HT-29 (cell line): ENCODE measurements around the gene TSKS. TPM values are rescaled to one million over a fixed set of nuclear protein-coding genes. Genes with fewer than 3 reads are reported as not detected.
"Not testable (repeated sequence)": the region's sequence is repeated elsewhere in the genome, so short reads cannot be mapped to it uniquely, and the experiment has no call there.

Experiments used
- DNase-seq: peaks from one replicate; pipeline ENCODE4 v3.0.0-alpha.2; 2015; ENCODE audit warnings: low spot score
- total RNA-seq: library from RNA; depleted of rRNA; stranded (reverse); fragments of >200 nt; shearing (Covaris generic); gene quantifications from 2 replicates; pipeline ENCODE4 v1.2.3, GENCODE V29; 2014

Gene TSKS
- total RNA-seq, 1 experiment from 2014 or later = not detected

- peak; percentile 100 for DNase-seq
These were observed 3.2 kb upstream of the TSKS start for GRCh38 chr19:49766007-49766929.

GRCh38 chr19:49764341-49764740, 1.2 kb upstream of the TSKS start:
- DNase-seq = no peak

GRCh38 chr19:49761625-49762311, 1.3 kb downstream of the TSKS start:
- DNase-seq = no peak

GRCh38 chr19:49761249-49761624, 1.9 kb downstream of the TSKS start:
- no peak for DNase-seq

GRCh38 chr19:49758292-49758691, 4.8 kb downstream of the TSKS start:
- DNase-seq = no peak

- no peak for DNase-seq
These were observed 7.2 kb downstream of the TSKS start for GRCh38 chr19:49755956-49756355.

- no peak for DNase-seq
These were observed 10.4 kb downstream of the TSKS start for GRCh38 chr19:49752701-49753100.

GRCh38 chr19:49749771-49750170, 13.3 kb downstream of the TSKS start:
- DNase-seq = no peak

GRCh38 chr19:49749055-49749716, 13.9 kb downstream of the TSKS start:
- peak; percentile 36 for DNase-seq

GRCh38 chr19:49746206-49746958, 16.7 kb downstream of the TSKS start:
- peak; percentile 29 for DNase-seq

GRCh38 chr19:49744946-49745381, 18.1 kb downstream of the TSKS start:
- DNase-seq = no peak

- DNase-seq = no peak
These were observed 21.8 kb downstream of the TSKS start for GRCh38 chr19:49741210-49741844.

GRCh38 chr19:49739933-49740332, 23.2 kb downstream of the TSKS start:
- no peak for DNase-seq

GRCh38 chr19:49739098-49739497, 24.0 kb downstream of the TSKS start:
- no peak for DNase-seq

GRCh38 chr19:49738268-49738667, 24.8 kb downstream of the TSKS start:
- no peak for DNase-seq

GRCh38 chr19:49730166-49730565, 32.9 kb downstream of the TSKS start:
- DNase-seq = no peak

GRCh38 chr19:49727217-49728030, 35.7 kb downstream of the TSKS start:
- DNase-seq = no peak

GRCh38 chr19:49719420-49719819, 43.7 kb downstream of the TSKS start:
- DNase-seq = not testable (repeated sequence)

GRCh38 chr19:49718991-49719390, 44.1 kb downstream of the TSKS start:
- no peak for DNase-seq

GRCh38 chr19:49718511-49718910, 44.6 kb downstream of the TSKS start:
- DNase-seq = no peak
